AG10803 (cell line): ENCODE results near the gene GADD45GIP1.
A peak's percentile ranks its signal among the peaks of the same experiment; 100 is the strongest.
"Not testable (repeated sequence)": the region's sequence is repeated elsewhere in the genome, so short reads cannot be mapped to it uniquely, and the experiment has no call there.

ENCODE experiments used
- DNase-seq: peaks from one replicate; pipeline ENCODE4 v3.0.0; 2010; ENCODE audit warnings: low read depth
- H3K4me3 ChIP-seq: 2 replicates; pipeline ENCODE4 v1.5.1; 2011; ENCODE audit warnings: mild to moderate bottlenecking, low read length, control low read depth
- CTCF ChIP-seq: conservative IDR thresholded peaks from 2 replicates; pipeline ENCODE4 v1.5.1; 2011; ENCODE audit warnings: mild to moderate bottlenecking, low read length, control low read depth, inconsistent platforms

Gene GADD45GIP1

DNA sequence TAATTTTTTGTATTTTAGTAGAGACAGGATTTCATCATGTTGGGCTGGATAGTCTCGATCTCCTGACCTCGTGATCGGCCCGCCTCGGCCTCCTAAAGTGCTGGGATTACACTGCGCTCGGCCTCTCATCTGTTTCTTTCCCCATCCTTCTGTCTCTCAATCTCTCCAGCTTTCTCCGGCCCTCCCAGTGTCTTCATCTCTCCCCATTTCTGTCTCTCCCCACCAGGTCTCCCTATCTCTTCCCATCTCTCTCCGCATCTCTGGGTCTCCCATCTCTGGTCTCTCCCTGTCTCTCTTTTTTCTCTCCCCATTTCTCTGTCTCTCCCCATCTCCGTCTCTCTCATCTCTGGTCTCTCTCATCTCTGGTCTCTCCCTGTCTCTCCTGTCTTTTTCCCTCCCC, 26.1 kb upstream of the GADD45GIP1 start:
- no peak for DNase-seq
- H3K4me3 ChIP-seq: peak overlapping the region; percentile 55
- no peak for TF ChIP-seq CTCF

GRCh38 chr19:12982648-12983047, 25.6 kb upstream of the GADD45GIP1 start:
- DNase-seq: no peak
- H3K4me3 ChIP-seq: no peak overlapping the region
- TF ChIP-seq CTCF: no peak

DNA sequence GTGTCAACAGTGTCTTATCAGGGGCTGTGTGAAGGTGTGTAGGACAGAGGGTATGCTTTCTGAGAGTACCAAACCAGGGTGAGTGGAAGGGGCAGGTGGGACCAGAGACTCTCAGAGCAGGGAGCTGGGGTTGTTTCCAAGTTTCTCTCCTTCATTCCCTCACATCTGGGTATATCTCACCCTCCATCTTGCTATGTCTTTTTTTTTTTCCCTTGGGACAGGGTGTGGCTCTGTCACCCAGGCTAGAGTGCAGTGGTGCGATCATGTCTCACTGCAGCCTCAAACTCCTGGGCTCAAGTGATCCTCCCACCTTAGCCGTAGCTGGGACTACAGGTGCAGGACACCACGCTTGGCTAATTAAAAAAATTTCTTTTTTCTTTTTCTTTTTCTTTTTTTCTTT, 23.0 kb upstream of the GADD45GIP1 start:
- no peak for TF ChIP-seq CTCF
- no peak overlapping the region for H3K4me3 ChIP-seq
- no peak for DNase-seq

DNA sequence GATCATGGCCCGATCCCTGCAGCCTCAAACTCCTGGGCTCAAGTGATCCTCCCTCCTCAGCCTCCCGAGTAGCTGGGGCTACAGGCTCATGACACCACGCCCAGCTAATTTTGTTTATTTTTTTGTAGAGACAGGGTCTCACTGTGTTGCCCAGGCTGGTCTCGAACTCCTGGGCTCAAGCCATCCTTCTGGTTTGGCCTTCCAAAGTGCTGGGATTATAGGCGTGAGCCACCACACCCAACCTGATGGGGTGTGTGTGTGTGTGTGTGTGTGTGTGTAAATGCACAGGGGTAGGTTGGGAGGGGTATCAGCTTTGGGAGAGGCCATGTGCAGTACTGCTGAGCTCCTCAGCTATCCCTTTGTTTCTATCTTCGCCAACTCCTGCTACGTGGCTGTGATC, 19.1 kb upstream of the GADD45GIP1 start:
- not testable (repeated sequence) for DNase-seq

GRCh38 chr19:12975221-12975741, 18.3 kb upstream of the GADD45GIP1 start:
- no peak for DNase-seq
- no peak for TF ChIP-seq CTCF
- H3K4me3 ChIP-seq: no peak overlapping the region

More for the DNA sequence above, 19.1 kb upstream of the GADD45GIP1 start:
- not testable (repeated sequence) for H3K4me3 ChIP-seq

GRCh38 chr19:12974301-12975220, 17.5 kb upstream of the GADD45GIP1 start:
- no peak overlapping the region for H3K4me3 ChIP-seq
- DNase-seq: no peak
- no peak for TF ChIP-seq CTCF

DNA sequence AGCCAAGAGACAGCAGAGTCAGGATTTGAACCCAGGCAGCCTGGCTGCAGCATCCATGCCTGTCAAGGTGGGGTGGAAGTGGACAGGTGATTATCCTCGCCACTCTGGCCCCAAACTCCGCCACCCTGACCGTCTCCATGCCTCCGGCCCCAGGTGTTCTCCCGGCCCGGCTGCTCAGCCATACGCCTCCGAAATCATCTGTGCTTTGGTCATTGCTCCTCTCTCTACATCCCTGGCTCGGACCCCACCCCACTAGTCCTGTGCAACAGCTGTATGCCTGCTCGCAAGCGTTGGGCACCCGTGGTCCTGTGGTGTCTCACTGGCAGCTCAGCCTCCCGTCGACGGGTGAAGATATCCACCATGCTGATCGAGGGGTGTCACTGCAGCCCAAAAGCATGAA, 16.2 kb upstream of the GADD45GIP1 start:
- no peak for TF ChIP-seq CTCF

More for the DNA sequence above, 16.2 kb upstream of the GADD45GIP1 start:
- no peak overlapping the region for H3K4me3 ChIP-seq
- DNase-seq: no peak
